T-cell (primary cell): ENCODE results near the gene AGTRAP. TPM values are rescaled to one million over a fixed set of nuclear protein-coding genes. Genes with fewer than 3 reads are reported as not detected.
A peak's percentile ranks its signal among the peaks of the same experiment; 100 is the strongest.

Source experiments
- ATAC-seq, 4 experiments: fragments of 200-7000 bp in 3 of 4; fragments of 150-1000 bp in 1 of 4; cut with Tn5 transposase; replicated peaks in 1 of 4; 1 replicate in 3 of 4; 2 replicates in 1 of 4; pipeline ENCODE4 v1.10.0; 2021; ENCODE audit warnings: moderate library complexity in 3 of 4, mild to moderate bottlenecking in 2 of 4, moderate number of reproducible peaks in 1 of 4
- CTCF ChIA-PET, 2 donors: fragments of 300-600 bp; sonication (Branson Sonifier 250); formaldehyde crosslinking; loops; one replicate each; lab custom pipeline; 2022; ENCODE audit warnings: antibody characterized with exemption in 2 of 2; lab: Charles Lee
- POLR2A ChIA-PET, 2 donors: fragments of 300-600 bp; sonication (Branson Sonifier 250); formaldehyde crosslinking; loops; one replicate each; lab custom pipeline; 2022; ENCODE audit warnings: antibody characterized with exemption in 2 of 2; lab: Charles Lee
- DNase-seq, 35 experiments: peaks; one replicate each; pipeline versions ENCODE4 v3.0.0 to v3.0.0-alpha.2; 2013 to 2023
- H3K27ac ChIP-seq: one replicate; pipeline ENCODE4 v1.5.1; 2013; ENCODE audit warnings: low read length
- H3K27me3 ChIP-seq, 2 experiments: replicated peaks in 1 of 2; 1 replicate in 1 of 2; 2 replicates in 1 of 2; pipeline versions ENCODE4 v1.6.1 to v1.7.0; 2013; ENCODE audit warnings: low read length in 1 of 2, mixed read lengths in 1 of 2; ENCODE audit not compliant: control insufficient read depth in 2 of 2, insufficient read depth in 2 of 2; ENCODE audit errors: extremely low read depth in 1 of 2
- H3K36me3 ChIP-seq, 2 donors: 1 replicate in 1 of 2; 2 replicates in 1 of 2; pipeline versions ENCODE4 v1.6.1 to v1.7.0; 2013; ENCODE audit warnings: low read length in 1 of 2; ENCODE audit not compliant: control insufficient read depth in 2 of 2, insufficient read depth in 1 of 2; ENCODE audit errors: extremely low read depth in 1 of 2
- H3K4me1 ChIP-seq, 2 experiments: 1 replicate in 1 of 2; 2 replicates in 1 of 2; pipeline versions ENCODE4 v1.6.1 to v1.7.0; 2013; ENCODE audit warnings: low read length in 2 of 2, mixed read lengths in 1 of 2; ENCODE audit not compliant: insufficient read depth in 2 of 2, control insufficient read depth in 1 of 2; ENCODE audit errors: extremely low read depth in 1 of 2
- H3K4me3 ChIP-seq, 2 donors: 1 replicate in 1 of 2; 2 replicates in 1 of 2; pipeline versions ENCODE4 v1.5.1 to v1.7.0; 2013; ENCODE audit warnings: mild to moderate bottlenecking in 2 of 2, low read length in 1 of 2, moderate library complexity in 1 of 2; ENCODE audit not compliant: control insufficient read depth in 1 of 2; ENCODE audit errors: extremely low read depth in 1 of 2
- H3K9me3 ChIP-seq: 2 replicates; pipeline ENCODE4 v1.7.0; 2013
- H3K27ac Mint-ChIP-seq, 2 donors: one replicate each; pipeline ENCODE4 v1.8.0; 2020 to 2021; ENCODE audit warnings: mild to moderate bottlenecking in 2 of 2, mixed read lengths in 2 of 2
- H3K27me3 Mint-ChIP-seq, 2 donors: one replicate each; pipeline ENCODE4 v1.8.0; 2021 to 2022; ENCODE audit warnings: mixed read lengths in 2 of 2
- H3K36me3 Mint-ChIP-seq: one replicate; pipeline ENCODE4 v1.8.0; 2021; ENCODE audit warnings: mixed read lengths
- H3K4me1 Mint-ChIP-seq, 3 donors: one replicate each; pipeline ENCODE4 v1.8.0; 2020 to 2022; ENCODE audit warnings: mixed read lengths in 3 of 3, mild to moderate bottlenecking in 1 of 3
- H3K4me3 Mint-ChIP-seq, 3 donors: one replicate each; pipeline ENCODE4 v1.8.0; 2020 to 2022; ENCODE audit warnings: mild to moderate bottlenecking in 3 of 3, mixed read lengths in 3 of 3, moderate library complexity in 3 of 3
- H3K9me3 Mint-ChIP-seq, 3 donors: one replicate each; pipeline ENCODE4 v1.8.0; 2020 to 2022; ENCODE audit warnings: mixed read lengths in 3 of 3
- WGBS: methylation state at CpG from one replicate; pipeline ENCODE4 v1.1.5; 2013; ENCODE audit warnings: missing lambda C conversion rate; ENCODE audit not compliant: insufficient coverage; 5-methylcytosine and 5-hydroxymethylcytosine counted together
- total RNA-seq, 35 experiments: library from RNA in 6 of 35; stranded (reverse) in 6 of 35; fragments of 120-200 nt in 1 of 35; gene quantifications; one replicate each; pipeline versions ENCODE4 v1.2.1 to v1.2.4 and lab custom pipeline; 2013 to 2026

The AGTRAP gene
- total RNA-seq, 5 donors from 2014 or later (not counting 1 experiment from before 2014, with no cell fraction given) = 15.8 to 30.4 (median 19.5) TPM

GRCh38 chr1:11693024-11693590 lies 42.8 kb upstream of the AGTRAP start:
- H3K27me3 Mint-ChIP-seq = peaks cover 32 to 44% of the 10 kb centered on the region in 2 donors
- ChIA-PET POLR2A (no interaction called here), CTCF (interaction anchor here in 1 of 2 donors (0.5 to 0.8 kb wide), 2 partner anchors 24 to 26 kb away, joined by 3 read pairs; no protein-coding TSS in a partner anchor)
- Histone ChIP-seq H3K9me3 (no peaks in the 10 kb centered on the region), H3K4me3 (no peak overlapping the region), H3K36me3 (no peaks in the 10 kb centered on the region), H3K27me3 (peaks cover 9 to 58% of the 10 kb centered on the region in 2 experiments), H3K4me1 (peaks cover 8 to 34% of the 10 kb centered on the region in 2 experiments), H3K27ac (no peak overlapping the region)
- 30% methylated on average over 5 of the region's 6 CpGs for WGBS
- peak overlapping the region; percentile 53 to 78 (median 55) for H3K4me3 Mint-ChIP-seq
- no peaks in the 10 kb centered on the region for H3K36me3 Mint-ChIP-seq
- H3K27ac Mint-ChIP-seq = peak overlapping the region; percentile 5 to 41
- DNase-seq (peak in 23 of 35 experiments; percentile 11 to 50 (median 22)), ATAC-seq (peak; percentile 62 to 76 (median 68))
- H3K9me3 Mint-ChIP-seq = no peaks in the 10 kb centered on the region
- H3K4me1 Mint-ChIP-seq = peaks cover 26 to 35% (median 29%) of the 10 kb centered on the region in 3 donors

- POLR2A ChIA-PET = no interaction called here
- CTCF ChIA-PET = interaction anchor here in 1 of 2 donors (0.5 kb wide), 1 partner anchor 24 kb away, joined by 3 read pairs; no protein-coding TSS in a partner anchor
- DNase-seq = no peak
- ATAC-seq = no peak
- Mint-ChIP-seq H3K4me3 (peak overlapping the region in 1 of 3 donors; percentile 78), H3K4me1 (peaks cover 26 to 35% (median 29%) of the 10 kb centered on the region in 3 donors), H3K9me3 (no peaks in the 10 kb centered on the region), H3K27ac (peak overlapping the region in 1 of 2 donors; percentile 36), H3K27me3 (peaks cover 27 to 36% of the 10 kb centered on the region in 2 donors), H3K36me3 (no peaks in the 10 kb centered on the region)
- Histone ChIP-seq H3K36me3 (no peaks in the 10 kb centered on the region), H3K4me3 (no peak overlapping the region), H3K9me3 (no peaks in the 10 kb centered on the region), H3K4me1 (peaks cover 8 to 34% of the 10 kb centered on the region in 2 experiments), H3K27ac (no peak overlapping the region), H3K27me3 (peaks cover 9 to 53% of the 10 kb centered on the region in 2 experiments)
- WGBS = 67% methylated on average over 3 of the region's 5 CpGs
Measured at GRCh38 chr1:11693917-11694316, 42.0 kb upstream of the AGTRAP start.

DNA sequence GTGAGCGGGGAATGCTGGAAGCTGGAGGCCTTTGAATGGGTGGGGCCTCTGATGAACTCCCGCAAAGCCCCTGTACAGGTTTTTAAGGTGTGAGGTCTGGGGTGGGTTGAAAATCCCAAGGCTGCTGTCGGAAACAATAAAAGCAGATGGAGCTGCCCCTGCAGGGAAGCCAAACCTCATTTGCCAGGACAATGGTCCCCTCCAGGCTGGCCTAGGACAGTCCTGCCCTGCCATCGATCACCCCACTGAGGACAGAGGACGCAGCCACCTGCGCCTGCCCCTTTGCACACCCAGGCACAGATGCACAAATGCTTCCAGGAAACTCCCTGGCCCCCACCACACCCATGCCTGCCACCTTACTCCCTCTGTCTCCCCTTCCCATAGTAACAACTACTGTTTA lies 40.1 kb upstream of the AGTRAP start:
- CTCF ChIA-PET = interaction anchor here (0.7 to 0.9 kb wide), 2 partner anchors 31 to 45 kb away, joined by 3 to 4 read pairs; no protein-coding TSS in a partner anchor
- whole genome bisulfite sequencing = 96% methylated on average over 3 of the region's 6 CpGs

GRCh38 chr1:11697188-11697892 lies 38.6 kb upstream of the AGTRAP start:
- H3K27ac Mint-ChIP-seq = no peak overlapping the region
- H3K36me3 Mint-ChIP-seq = no peaks in the 10 kb centered on the region
- Histone ChIP-seq H3K9me3 (no peaks in the 10 kb centered on the region), H3K36me3 (no peaks in the 10 kb centered on the region), H3K4me1 (peaks cover 0 to 18% of the 10 kb centered on the region in 2 experiments), H3K27ac (no peak overlapping the region), H3K4me3 (no peak overlapping the region), H3K27me3 (peaks cover 2 to 48% of the 10 kb centered on the region in 2 experiments)
- CTCF ChIA-PET = interaction anchor here in 1 of 2 donors (0.5 kb wide), 1 partner anchor 23 kb away, joined by 3 read pairs; no protein-coding TSS in a partner anchor
- H3K4me3 Mint-ChIP-seq = no peak overlapping the region
- 80% methylated on average over 6 of the region's 8 CpGs for WGBS
- H3K4me1 Mint-ChIP-seq = peaks cover 17 to 21% (median 17%) of the 10 kb centered on the region in 3 donors
- no peaks in the 10 kb centered on the region for H3K9me3 Mint-ChIP-seq
- no peak for DNase-seq
- ATAC-seq = no peak
- peaks cover 17 to 22% of the 10 kb centered on the region in 2 donors for H3K27me3 Mint-ChIP-seq
- POLR2A ChIA-PET = no interaction called here

More for the DNA sequence above, 40.1 kb upstream of the AGTRAP start:
- Mint-ChIP-seq H3K4me3 (no peak overlapping the region), H3K27me3 (peaks cover 15 to 21% of the 10 kb centered on the region in 2 donors), H3K9me3 (no peaks in the 10 kb centered on the region), H3K36me3 (no peaks in the 10 kb centered on the region), H3K27ac (no peak overlapping the region), H3K4me1 (peaks cover 18 to 25% (median 20%) of the 10 kb centered on the region in 3 donors)
- peaks cover 3 to 28% of the 10 kb centered on the region in 2 experiments for H3K4me1 ChIP-seq
- POLR2A ChIA-PET = no interaction called here
- no peak overlapping the region for H3K4me3 ChIP-seq
- H3K36me3 ChIP-seq = no peaks in the 10 kb centered on the region
- no peak overlapping the region for H3K27ac ChIP-seq
- no peak for ATAC-seq
- H3K27me3 ChIP-seq = peaks cover 0 to 45% of the 10 kb centered on the region in 2 experiments
- DNase-seq = no peak
- no peaks in the 10 kb centered on the region for H3K9me3 ChIP-seq

GRCh38 chr1:11697893-11698210 lies 38.1 kb upstream of the AGTRAP start:
- H3K9me3 Mint-ChIP-seq = no peaks in the 10 kb centered on the region
- CTCF ChIA-PET = no interaction called here
- peaks cover 12 to 17% of the 10 kb centered on the region in 2 donors for H3K27me3 Mint-ChIP-seq
- ATAC-seq (no peak), DNase-seq (no peak)
- H3K4me1 ChIP-seq = peaks cover 0 to 13% of the 10 kb centered on the region in 2 experiments
- H3K4me3 Mint-ChIP-seq = no peak overlapping the region
- H3K4me3 ChIP-seq = no peak overlapping the region
- H3K36me3 Mint-ChIP-seq = no peaks in the 10 kb centered on the region
- H3K36me3 ChIP-seq = no peaks in the 10 kb centered on the region
- POLR2A ChIA-PET = no interaction called here
- no peak overlapping the region for H3K27ac Mint-ChIP-seq
- no peaks in the 10 kb centered on the region for H3K9me3 ChIP-seq
- H3K27me3 ChIP-seq = peaks cover 3 to 43% of the 10 kb centered on the region in 2 experiments
- H3K27ac ChIP-seq = no peak overlapping the region
- H3K4me1 Mint-ChIP-seq = peaks cover 12 to 16% (median 12%) of the 10 kb centered on the region in 3 donors
- WGBS = 48% methylated on average over 2 of the region's 5 CpGs

- Histone ChIP-seq H3K27me3 (peaks cover 3 to 48% of the 10 kb centered on the region in 2 experiments), H3K9me3 (no peaks in the 10 kb centered on the region), H3K27ac (no peak overlapping the region), H3K4me3 (no peak overlapping the region), H3K4me1 (no peaks in the 10 kb centered on the region), H3K36me3 (no peaks in the 10 kb centered on the region)
- Mint-ChIP-seq H3K4me1 (peaks cover 0 to 2% (median 0%) of the 10 kb centered on the region in 3 donors), H3K9me3 (no peaks in the 10 kb centered on the region), H3K36me3 (no peaks in the 10 kb centered on the region), H3K27me3 (peaks cover 8 to 11% of the 10 kb centered on the region in 2 donors), H3K27ac (no peak overlapping the region), H3K4me3 (no peak overlapping the region)
- POLR2A ChIA-PET = no interaction called here
- WGBS = 68% methylated on average over 14 of the region's 34 CpGs
- ATAC-seq = no peak
- no peak for DNase-seq
- CTCF ChIA-PET = no interaction called here
Measured at GRCh38 chr1:11700601-11701467, 35.1 kb upstream of the AGTRAP start.
